PC-9 (cell line): Measurements from ENCODE around the gene SORT1. TPM values are rescaled to one million over a fixed set of nuclear protein-coding genes. Genes with fewer than 3 reads are reported as not detected.

Experiments
- BruUV-seq: library from RNA; stranded (reverse); fragments of 400-500 nt; replicated peaks from 2 replicates; lab custom pipeline; 2021; lab: Mats Ljungman, UMichigan
- CTCF ChIA-PET: fragments of 300-600 bp; sonication (Branson Sonifier 250); formaldehyde crosslinking; loops from one replicate; lab custom pipeline; 2022; ENCODE audit warnings: antibody characterized with exemption; lab: Charles Lee
- POLR2A ChIA-PET: fragments of 300-600 bp; sonication (Branson Sonifier 250); formaldehyde crosslinking; loops from one replicate; lab custom pipeline; 2022; ENCODE audit warnings: antibody characterized with exemption; ENCODE audit not compliant: unreplicated experiment; lab: Charles Lee
- DNase-seq, 2 experiments: peaks; one replicate each; pipeline versions ENCODE4 v3.0.0 to v3.0.0-alpha.2; 2015 to 2022; ENCODE audit warnings: mixed read lengths in 1 of 2
- H2AFZ ChIP-seq: fragments of 200-600 bp; sonication (generic); 2 replicates; pipeline ENCODE4 v1.8.1; 2017; ENCODE audit warnings: antibody characterized with exemption
- H3F3A ChIP-seq: fragments of 200-600 bp; sonication (generic); 2 replicates; pipeline ENCODE4 v1.8.1; 2017; ENCODE audit warnings: antibody characterized with exemption, mild to moderate bottlenecking, low read depth; ENCODE audit not compliant: insufficient read depth
- H3K27ac ChIP-seq: fragments of 200-600 bp; sonication (generic); 2 replicates; pipeline ENCODE4 v1.6.1; 2016; ENCODE audit warnings: mixed run types
- H3K27me3 ChIP-seq: fragments of 200-600 bp; sonication (generic); 2 replicates; pipeline ENCODE4 v1.6.1; 2016; ENCODE audit warnings: low read depth, mixed run types; ENCODE audit not compliant: insufficient read depth
- H3K36me3 ChIP-seq: fragments of 200-600 bp; sonication (generic); 2 replicates; pipeline ENCODE4 v1.6.1; 2016; ENCODE audit warnings: low read depth, mixed run types
- H3K4me1 ChIP-seq: fragments of 200-600 bp; sonication (generic); replicated peaks from 2 replicates; pipeline ENCODE4 v1.6.1; 2016; ENCODE audit warnings: mixed run types; ENCODE audit not compliant: insufficient read depth
- H3K4me2 ChIP-seq: fragments of 200-600 bp; sonication (generic); 2 replicates; pipeline ENCODE4 v1.6.1; 2017; ENCODE audit warnings: mixed run types
- H3K4me3 ChIP-seq: fragments of 200-600 bp; sonication (generic); 2 replicates; pipeline ENCODE4 v1.6.1; 2016; ENCODE audit warnings: mixed run types
- H3K79me2 ChIP-seq: fragments of 200-600 bp; sonication (generic); 2 replicates; pipeline ENCODE4 v1.6.1; 2017; ENCODE audit warnings: low read depth, mixed run types
- H3K9me2 ChIP-seq: fragments of 200-600 bp; sonication (generic); 2 replicates; pipeline ENCODE4 v1.8.1; 2017; ENCODE audit warnings: mild to moderate bottlenecking; ENCODE audit not compliant: insufficient read depth
- H3K9me3 ChIP-seq: fragments of 200-600 bp; sonication (generic); 2 replicates; pipeline ENCODE4 v1.8.1; 2016; ENCODE audit warnings: low read depth; ENCODE audit not compliant: insufficient read depth
- H4K20me1 ChIP-seq: fragments of 200-600 bp; sonication (generic); 2 replicates; pipeline ENCODE4 v1.8.1; 2017; ENCODE audit not compliant: insufficient read depth
- EZH2 ChIP-seq: fragments of 200-600 bp; sonication (generic); IDR thresholded peaks from 2 replicates; pipeline ENCODE4 v1.8.0; 2017; ENCODE audit warnings: antibody characterized with exemption, low read depth
- intact Hi-C: fragments of 100-400 bp; cut with micrococcal nuclease; formaldehyde crosslinking; loops from one replicate; pipeline ENCODE4 v1.10.0; 2022; ENCODE audit not compliant: unreplicated experiment
- total RNA-seq: library from RNA; stranded (reverse); gene quantifications from 2 replicates; pipeline ENCODE4 v1.2.3, GENCODE V29; 2021
- TF ChIP-seq, protein P1 (sequence below): fragments of 200-600 bp; sonication (generic); conservative IDR thresholded peaks from 2 replicates; pipeline ENCODE4 v1.6.1; 2017; ENCODE audit warnings: mixed run types, antibody characterized with exemption, mild to moderate bottlenecking, moderate library complexity

Gene SORT1
- total RNA-seq, 1 experiment from 2014 or later: 25.7 TPM

DNA sequence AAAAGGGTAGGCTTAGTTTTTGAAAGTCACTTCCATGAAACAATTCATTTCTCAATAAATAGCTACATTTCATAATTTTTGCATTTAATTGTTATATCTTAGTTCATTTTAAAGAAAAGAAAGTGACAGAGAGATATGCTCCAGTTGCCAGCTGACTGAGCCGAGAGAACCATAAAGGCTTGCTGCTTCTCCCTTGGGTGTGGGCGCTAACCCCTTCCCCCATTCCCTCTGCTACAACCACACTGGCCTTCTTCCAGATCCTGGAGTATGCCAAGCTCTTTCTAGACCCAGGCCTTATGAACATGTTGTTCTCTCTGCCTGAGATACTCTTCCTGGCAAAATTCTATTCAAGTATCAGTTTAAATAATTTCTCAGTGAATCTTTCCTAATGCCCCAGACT, 12.3 kb downstream of the SORT1 start:
- no peak overlapping the region for H3K27ac ChIP-seq
- no TSS peak for BruUV-seq

DNA sequence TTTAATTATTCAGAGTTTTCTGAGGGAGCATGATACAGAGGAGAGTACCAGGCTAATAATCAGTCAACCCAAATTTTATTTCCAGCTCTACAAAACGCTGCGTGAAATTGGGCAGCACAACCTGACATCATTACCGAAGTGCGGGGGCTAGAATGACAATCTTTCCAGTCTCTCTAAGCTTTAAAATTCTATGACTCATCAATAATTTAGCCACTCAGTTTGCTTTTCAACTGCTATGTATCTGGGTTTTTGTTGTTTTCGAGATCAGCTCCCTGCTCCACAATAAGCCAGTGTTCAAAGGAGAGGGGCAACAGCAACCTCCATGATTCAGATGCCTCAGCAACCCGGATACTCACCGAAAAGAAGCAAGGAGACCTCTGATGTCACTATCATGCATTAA, 13.9 kb downstream of the SORT1 start:
- CTCF ChIA-PET: interaction anchor here (0.5 kb wide), 1 partner anchor 8 kb away, joined by 4 read pairs; no protein-coding TSS in a partner anchor
- H3K9me3 ChIP-seq: no peaks in the 10 kb centered on the region
- peaks cover 22% of the 10 kb centered on the region; the same call in 1 of the 2 replicates for H3K4me1 ChIP-seq
- peaks cover 57% of the 10 kb centered on the region for H3K79me2 ChIP-seq
- intact Hi-C loops: no loop called here
- no peaks in the 10 kb centered on the region for H3K36me3 ChIP-seq
- H3K27ac ChIP-seq: 0 out of 2 replicates have a peak overlapping the region, but pooled peaks have one; percentile 5
- H3K4me2 ChIP-seq: no peak overlapping the region
- no peak for DNase-seq
- no peaks in the 10 kb centered on the region for H3K9me2 ChIP-seq
- H3K4me3 ChIP-seq: no peak overlapping the region
- TF ChIP-seq EZH2: no peak
- TF ChIP-seq, protein P1, sequence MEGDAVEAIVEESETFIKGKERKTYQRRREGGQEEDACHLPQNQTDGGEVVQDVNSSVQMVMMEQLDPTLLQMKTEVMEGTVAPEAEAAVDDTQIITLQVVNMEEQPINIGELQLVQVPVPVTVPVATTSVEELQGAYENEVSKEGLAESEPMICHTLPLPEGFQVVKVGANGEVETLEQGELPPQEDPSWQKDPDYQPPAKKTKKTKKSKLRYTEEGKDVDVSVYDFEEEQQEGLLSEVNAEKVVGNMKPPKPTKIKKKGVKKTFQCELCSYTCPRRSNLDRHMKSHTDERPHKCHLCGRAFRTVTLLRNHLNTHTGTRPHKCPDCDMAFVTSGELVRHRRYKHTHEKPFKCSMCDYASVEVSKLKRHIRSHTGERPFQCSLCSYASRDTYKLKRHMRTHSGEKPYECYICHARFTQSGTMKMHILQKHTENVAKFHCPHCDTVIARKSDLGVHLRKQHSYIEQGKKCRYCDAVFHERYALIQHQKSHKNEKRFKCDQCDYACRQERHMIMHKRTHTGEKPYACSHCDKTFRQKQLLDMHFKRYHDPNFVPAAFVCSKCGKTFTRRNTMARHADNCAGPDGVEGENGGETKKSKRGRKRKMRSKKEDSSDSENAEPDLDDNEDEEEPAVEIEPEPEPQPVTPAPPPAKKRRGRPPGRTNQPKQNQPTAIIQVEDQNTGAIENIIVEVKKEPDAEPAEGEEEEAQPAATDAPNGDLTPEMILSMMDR: no peak
- no peak overlapping the region for H2AFZ ChIP-seq
- no TSS peak for BruUV-seq
- H3F3A ChIP-seq: no peaks in the 10 kb centered on the region
- no peaks in the 10 kb centered on the region for H3K27me3 ChIP-seq
- H4K20me1 ChIP-seq: no peaks in the 10 kb centered on the region
- POLR2A ChIA-PET: no interaction called here

More for the DNA sequence above, 12.3 kb downstream of the SORT1 start:
- peaks cover 66% of the 10 kb centered on the region for H3K79me2 ChIP-seq
- no peaks in the 10 kb centered on the region for H3K9me2 ChIP-seq
- H3K9me3 ChIP-seq: no peaks in the 10 kb centered on the region
- H3K36me3 ChIP-seq: no peaks in the 10 kb centered on the region
- DNase-seq: no peak
- no peaks in the 10 kb centered on the region for H4K20me1 ChIP-seq
- POLR2A ChIA-PET: no interaction called here
- no peak overlapping the region for H3K4me3 ChIP-seq
- TF ChIP-seq, protein P1: no peak
- TF ChIP-seq EZH2: no peak
- H3K4me2 ChIP-seq: no peak overlapping the region
- H3F3A ChIP-seq: no peaks in the 10 kb centered on the region
- intact Hi-C loops: no loop called here
- peaks cover 16% of the 10 kb centered on the region; the same call in 1 of the 2 replicates for H3K4me1 ChIP-seq
- H2AFZ ChIP-seq: no peak overlapping the region
- CTCF ChIA-PET: no interaction called here
- H3K27me3 ChIP-seq: no peaks in the 10 kb centered on the region

DNA sequence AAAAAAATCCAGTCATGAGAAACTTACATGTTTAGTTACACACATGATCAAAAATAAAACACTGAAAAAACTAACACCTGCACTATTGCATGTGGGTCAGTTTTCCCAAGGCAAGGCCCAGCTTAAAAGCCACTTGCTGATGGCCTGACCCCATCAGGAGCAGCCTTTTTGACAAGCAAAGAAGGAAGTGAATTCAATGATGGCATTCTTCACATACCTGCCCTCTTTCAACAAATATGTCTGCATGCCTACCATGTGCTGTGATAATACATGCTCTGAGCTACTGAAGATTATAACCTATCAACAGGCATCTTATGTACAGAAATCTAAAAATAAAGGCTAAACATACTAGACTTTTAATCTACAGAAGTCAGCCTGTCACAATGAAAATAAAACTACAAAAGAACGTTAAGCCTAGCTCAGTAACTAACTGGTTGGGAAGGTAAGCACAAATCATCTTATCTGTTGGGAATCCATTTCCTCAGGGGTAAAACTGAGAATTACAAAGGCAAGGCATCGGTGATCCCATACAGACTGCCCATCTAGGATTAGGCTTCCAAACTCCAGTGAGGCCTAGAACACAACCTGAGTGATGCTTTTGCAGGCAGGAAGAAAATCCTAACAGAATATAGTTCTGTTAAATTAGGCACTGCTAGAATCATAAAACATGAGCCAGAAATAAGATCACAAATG, 14.5 kb downstream of the SORT1 start:
- Histone ChIP-seq H3K9me3 (no peaks in the 10 kb centered on the region), H3K27me3 (no peaks in the 10 kb centered on the region), H3K4me3 (no peak overlapping the region), H3K4me2 (0 out of 2 replicates have a peak overlapping the region, but pooled peaks have one; percentile 5), H3F3A (no peaks in the 10 kb centered on the region), H3K79me2 (peaks cover 51% of the 10 kb centered on the region), H3K36me3 (no peaks in the 10 kb centered on the region), H3K4me1 (peaks cover 22% of the 10 kb centered on the region; the same call in 1 of the 2 replicates), H4K20me1 (no peaks in the 10 kb centered on the region), H2AFZ (no peak overlapping the region), H3K27ac (0 out of 2 replicates have a peak overlapping the region, but pooled peaks have one; percentile 5), H3K9me2 (no peaks in the 10 kb centered on the region)
- DNase-seq: peak in 1 of 2 experiments; percentile 68
- TF ChIP-seq EZH2: no peak
- TF ChIP-seq, protein P1: no peak
- intact Hi-C loops: no loop called here
- BruUV-seq: no TSS peak
- POLR2A ChIA-PET: interaction anchor here (0.6 kb wide), 1 partner anchor 101 kb away, joined by 10 read pairs; no protein-coding TSS in a partner anchor
- CTCF ChIA-PET: interaction anchor here (0.5 kb wide), 1 partner anchor 8 kb away, joined by 4 read pairs; no protein-coding TSS in a partner anchor
